Measurements from ENCODE around the gene CSDE1.
A peak's percentile ranks its signal among the peaks of the same experiment; 100 is the strongest.
"Not testable (repeated sequence)": the region's sequence is repeated elsewhere in the genome, so short reads cannot be mapped to it uniquely, and the experiment has no call there.

CSDE1 gene

GRCh38 chr1:114756009-114756892, 1.5 kb downstream of the CSDE1 start:
- no peak for TF ChIP-seq CTCF (IDR thresholded peaks at IDR 0.05; ENCODE audit: low read length, missing control alignments)
- peak overlapping the region; percentile 99 for H3K4me3 ChIP-seq (replicated peaks; ENCODE audit: low read depth, low read length)
- no peak for DNase-seq (ENCODE audit: low read depth)

GRCh38 chr1:114755006-114755931, 2.5 kb downstream of the CSDE1 start:
- H3K4me3 ChIP-seq (replicated peaks; ENCODE audit: low read depth, low read length) = peak overlapping the region; percentile 99
- DNase-seq (ENCODE audit: low read depth) = no peak
- no peak for TF ChIP-seq CTCF (IDR thresholded peaks at IDR 0.05; ENCODE audit: low read length, missing control alignments)

GRCh38 chr1:114753702-114754101, 4.1 kb downstream of the CSDE1 start:
- not testable (repeated sequence) for H3K4me3 ChIP-seq (replicated peaks; ENCODE audit: low read depth, low read length); DNase-seq (ENCODE audit: low read depth)

- no peak for TF ChIP-seq CTCF (IDR thresholded peaks at IDR 0.05; ENCODE audit: low read length, missing control alignments)
- no peak for DNase-seq (ENCODE audit: low read depth)
- no peak overlapping the region for H3K4me3 ChIP-seq (replicated peaks; ENCODE audit: low read depth, low read length)
These were observed 4.6 kb downstream of the CSDE1 start for GRCh38 chr1:114753143-114753542.

- TF ChIP-seq CTCF (IDR thresholded peaks at IDR 0.05; ENCODE audit: low read length, missing control alignments) = no peak
- H3K4me3 ChIP-seq (replicated peaks; ENCODE audit: low read depth, low read length) = no peak overlapping the region
- no peak for DNase-seq (ENCODE audit: low read depth)
These were observed 7.0 kb downstream of the CSDE1 start for GRCh38 chr1:114750780-114751179.

DNA sequence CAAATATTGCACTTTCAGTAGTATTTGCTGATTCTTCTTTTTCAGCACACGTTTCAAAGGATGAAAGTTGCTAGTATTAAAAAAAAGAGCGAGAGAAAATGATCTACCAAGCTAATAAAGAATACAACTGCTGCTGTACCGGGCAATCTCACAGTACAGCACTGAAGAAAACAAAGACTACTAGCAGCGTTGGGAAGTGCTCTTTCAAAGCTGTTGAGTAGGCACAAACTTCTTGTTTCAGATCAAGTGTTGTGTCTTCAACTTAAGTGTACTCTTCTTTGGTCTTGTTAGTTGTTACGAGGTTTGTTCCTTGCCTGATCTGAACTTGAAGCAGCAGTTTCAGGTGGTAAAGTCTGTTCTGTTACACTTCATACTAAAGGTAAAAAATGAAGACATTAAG, 7.9 kb downstream of the CSDE1 start:
- no peak overlapping the region for H3K4me3 ChIP-seq (replicated peaks; ENCODE audit: low read depth, low read length)
- no peak for TF ChIP-seq CTCF (IDR thresholded peaks at IDR 0.05; ENCODE audit: low read length, missing control alignments)
- no peak for DNase-seq (ENCODE audit: low read depth)

DNA sequence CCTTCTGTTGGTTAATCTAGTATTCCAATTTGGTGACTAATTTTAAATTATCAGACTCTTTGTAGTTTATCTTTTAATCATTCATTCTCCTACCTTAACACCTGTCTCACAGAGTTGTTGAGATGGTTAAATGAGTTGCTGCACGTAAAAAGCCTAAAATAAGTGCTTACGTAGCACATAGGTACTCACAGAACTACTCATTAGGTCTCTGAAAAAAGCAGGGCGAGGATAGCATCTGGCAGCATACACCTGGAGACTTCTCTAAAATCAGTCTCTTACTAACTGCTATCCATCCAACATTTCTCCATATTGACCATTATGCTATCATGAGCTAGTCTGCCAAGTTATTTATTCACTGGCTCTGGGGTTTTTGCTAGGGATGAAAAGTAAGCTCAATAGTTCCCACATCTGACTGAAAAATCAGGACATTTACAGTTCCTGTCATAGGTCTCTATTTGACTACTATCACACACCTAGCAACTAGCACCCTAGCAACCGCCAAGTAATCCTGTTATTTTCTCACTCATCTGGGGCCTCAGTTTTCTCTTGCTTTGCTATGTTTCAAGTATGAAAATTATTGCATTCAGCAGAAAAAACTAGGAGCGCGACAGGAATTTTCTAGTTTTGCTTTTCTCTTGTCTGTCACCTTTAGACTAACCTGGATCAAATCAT, 11.2 kb downstream of the CSDE1 start:
- no peak for DNase-seq (ENCODE audit: low read depth)
- no peak overlapping the region for H3K4me3 ChIP-seq (replicated peaks; ENCODE audit: low read depth, low read length)
- no peak for TF ChIP-seq CTCF (IDR thresholded peaks at IDR 0.05; ENCODE audit: low read length, missing control alignments)
